Measurements from ENCODE around the gene DAB1. TPM values are rescaled to one million over a fixed set of nuclear protein-coding genes. Genes with fewer than 3 reads are reported as not detected.
A peak's percentile ranks its signal among the peaks of the same experiment; 100 is the strongest.

DAB1 gene
- total RNA-seq, 5 donors from 2014 or later (not counting 1 experiment from before 2014, with no cell fraction given) = 0.82 to 3.7 (median 1.5) TPM

DNA sequence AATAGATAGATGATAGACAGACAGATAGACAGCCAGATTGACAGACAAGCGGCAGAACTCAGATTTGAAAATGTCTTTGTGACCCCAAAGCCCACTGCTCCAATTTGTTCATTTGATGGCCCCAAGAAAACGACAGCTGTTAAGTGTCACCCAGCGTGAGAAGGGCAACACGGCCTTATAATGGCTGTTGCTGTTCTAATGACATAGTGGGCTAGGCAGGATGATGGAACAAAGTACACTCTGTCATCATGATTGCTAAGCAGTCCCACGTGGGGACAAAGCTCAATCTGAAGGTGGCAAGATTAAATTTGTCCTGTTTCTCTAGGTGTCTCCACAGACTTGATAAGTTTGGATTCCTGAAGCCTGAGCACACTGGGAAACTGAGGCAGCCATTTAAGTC, 112.9 kb downstream of the DAB1 start:
- H3K4me3 Mint-ChIP-seq = no peak overlapping the region
- H3K4me1 ChIP-seq (ENCODE audit: control insufficient read depth in 1 of 2, extremely low read depth in 1 of 2, insufficient read depth in 2 of 2, low read length in 2 of 2) = peaks cover 2 to 8% of the 10 kb centered on the region in 2 experiments
- H3K36me3 Mint-ChIP-seq = peaks cover 7% of the 10 kb centered on the region

DNA sequence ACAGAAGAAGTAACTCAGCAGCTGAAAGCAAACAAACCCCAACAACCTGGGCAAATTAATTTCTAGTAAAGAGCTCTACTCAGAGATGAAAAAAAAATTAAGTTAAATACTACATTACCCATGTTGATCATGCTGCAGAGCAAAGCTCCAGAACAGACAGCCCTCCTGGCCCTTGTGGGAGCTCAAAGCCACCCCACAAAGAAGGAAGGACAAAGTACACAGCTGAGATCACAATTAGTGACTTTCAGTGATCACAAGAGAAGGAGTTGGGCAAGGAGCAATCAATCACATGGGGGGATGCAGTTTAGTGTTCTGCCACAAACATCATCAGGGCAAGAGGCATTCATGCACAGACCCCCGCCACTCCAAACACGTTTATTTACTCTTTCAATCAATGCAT, 114.2 kb downstream of the DAB1 start:
- peaks cover 2 to 8% of the 10 kb centered on the region in 2 experiments for H3K4me1 ChIP-seq (ENCODE audit: control insufficient read depth in 1 of 2, extremely low read depth in 1 of 2, insufficient read depth in 2 of 2, low read length in 2 of 2)
- no peaks in the 10 kb centered on the region for H3K9me3 ChIP-seq
- Mint-ChIP-seq H3K36me3 (peaks cover 7% of the 10 kb centered on the region), H3K27ac (peak overlapping the region in 1 of 2 donors; percentile 56), H3K9me3 (peaks cover 8 to 13% (median 8%) of the 10 kb centered on the region in 3 donors), H3K27me3 (no peaks in the 10 kb centered on the region), H3K4me1 (peaks cover 9 to 42% (median 17%) of the 10 kb centered on the region in 3 donors), H3K4me3 (no peak overlapping the region)
- DNase-seq = no peak
- CTCF ChIA-PET = no interaction called here
- no CpG with 5 or more reads among the region's 2 CpGs for WGBS (ENCODE audit: insufficient coverage)
- H3K36me3 ChIP-seq (ENCODE audit: control insufficient read depth in 2 of 2, extremely low read depth in 1 of 2, insufficient read depth in 1 of 2, low read length in 1 of 2) = no peaks in the 10 kb centered on the region
- H3K4me3 ChIP-seq (ENCODE audit: control insufficient read depth in 1 of 2, extremely low read depth in 1 of 2, low read length in 1 of 2) = no peak overlapping the region
- H3K27ac ChIP-seq (ENCODE audit: low read length) = no peak overlapping the region
- ATAC-seq (replicated peaks in 1 of 4) = no peak
- no peaks in the 10 kb centered on the region for H3K27me3 ChIP-seq (replicated peaks in 1 of 2; ENCODE audit: control insufficient read depth in 2 of 2, extremely low read depth in 1 of 2, insufficient read depth in 2 of 2, low read length in 1 of 2)
- POLR2A ChIA-PET = interaction anchor here in 1 of 2 donors (0.6 kb wide), 1 partner anchor 1097 kb away, joined by 7 read pairs; no protein-coding TSS in a partner anchor

More for the DNA sequence above, 112.9 kb downstream of the DAB1 start:
- H3K9me3 Mint-ChIP-seq = peaks cover 8 to 13% (median 8%) of the 10 kb centered on the region in 3 donors
- H3K9me3 ChIP-seq = no peaks in the 10 kb centered on the region
- 76% methylated on average over 3 of the region's 5 CpGs for WGBS (ENCODE audit: insufficient coverage)
- CTCF ChIA-PET = no interaction called here
- no peaks in the 10 kb centered on the region for H3K36me3 ChIP-seq (ENCODE audit: control insufficient read depth in 2 of 2, extremely low read depth in 1 of 2, insufficient read depth in 1 of 2, low read length in 1 of 2)
- DNase-seq = no peak
- no peak for ATAC-seq (replicated peaks in 1 of 4)
- peaks cover 9 to 32% (median 14%) of the 10 kb centered on the region in 3 donors for H3K4me1 Mint-ChIP-seq
- no peaks in the 10 kb centered on the region for H3K27me3 Mint-ChIP-seq
- no peak overlapping the region for H3K27ac ChIP-seq (ENCODE audit: low read length)
- no peaks in the 10 kb centered on the region for H3K27me3 ChIP-seq (replicated peaks in 1 of 2; ENCODE audit: control insufficient read depth in 2 of 2, extremely low read depth in 1 of 2, insufficient read depth in 2 of 2, low read length in 1 of 2)
- H3K27ac Mint-ChIP-seq = no peak overlapping the region
- H3K4me3 ChIP-seq (ENCODE audit: control insufficient read depth in 1 of 2, extremely low read depth in 1 of 2, low read length in 1 of 2) = no peak overlapping the region
- POLR2A ChIA-PET = no interaction called here

DNA sequence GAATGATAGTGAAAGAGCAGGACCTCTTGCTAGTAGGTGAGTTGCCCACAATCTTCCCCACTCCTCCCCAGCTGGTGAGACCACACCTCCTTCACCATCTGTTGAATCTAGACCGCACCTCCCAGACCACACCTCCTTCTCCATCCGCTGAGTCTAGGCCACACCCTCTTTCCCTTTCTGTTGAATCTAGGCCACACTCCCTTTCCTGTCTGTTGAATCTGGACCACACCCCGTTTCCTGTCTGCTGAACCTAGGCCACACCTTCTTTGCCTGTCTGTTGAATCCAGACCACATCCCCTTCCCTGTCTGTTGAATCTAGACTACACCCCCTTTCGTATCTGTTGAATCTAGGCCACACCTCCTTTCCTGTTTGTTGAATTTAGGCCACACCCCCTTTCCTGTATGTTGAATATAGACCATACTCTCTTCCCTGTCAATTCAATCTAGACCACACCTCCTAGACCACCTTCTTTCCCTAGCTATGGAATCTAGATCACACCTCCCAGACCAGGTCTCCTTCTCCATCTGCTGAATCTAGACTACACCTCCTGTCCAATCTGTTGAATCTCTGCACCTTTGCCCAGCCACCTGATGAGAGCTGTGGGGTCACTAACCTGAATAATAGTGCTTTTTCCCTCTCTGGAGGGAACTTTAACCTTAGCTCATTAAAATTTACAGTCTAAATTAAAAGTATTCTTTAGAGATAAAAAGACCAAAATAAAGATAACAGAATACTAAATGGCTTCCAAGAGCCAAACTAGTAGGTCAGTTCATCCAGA, 116.3 kb downstream of the DAB1 start:
- peak overlapping the region; percentile 11 for H3K27ac ChIP-seq (ENCODE audit: low read length)
- no peak overlapping the region for H3K4me3 ChIP-seq (ENCODE audit: control insufficient read depth in 1 of 2, extremely low read depth in 1 of 2, low read length in 1 of 2)
- H3K36me3 ChIP-seq (ENCODE audit: control insufficient read depth in 2 of 2, extremely low read depth in 1 of 2, insufficient read depth in 1 of 2, low read length in 1 of 2) = no peaks in the 10 kb centered on the region
- no peaks in the 10 kb centered on the region for H3K9me3 ChIP-seq
- peaks cover 9 to 44% (median 19%) of the 10 kb centered on the region in 3 donors for H3K4me1 Mint-ChIP-seq
- POLR2A ChIA-PET = no interaction called here
- peaks cover 2 to 8% of the 10 kb centered on the region in 2 experiments for H3K4me1 ChIP-seq (ENCODE audit: control insufficient read depth in 1 of 2, extremely low read depth in 1 of 2, insufficient read depth in 2 of 2, low read length in 2 of 2)
- ATAC-seq (replicated peaks in 1 of 4) (peak; percentile 93 to 95 (median 94)), DNase-seq (peak; percentile 17 to 83 (median 61))
- H3K27me3 ChIP-seq (replicated peaks in 1 of 2; ENCODE audit: control insufficient read depth in 2 of 2, extremely low read depth in 1 of 2, insufficient read depth in 2 of 2, low read length in 1 of 2) = peaks cover 0 to 4% of the 10 kb centered on the region in 2 experiments
- peaks cover 7% of the 10 kb centered on the region for H3K36me3 Mint-ChIP-seq
- CTCF ChIA-PET = no interaction called here
- H3K27me3 Mint-ChIP-seq = peaks cover 0 to 3% of the 10 kb centered on the region in 2 donors
- H3K9me3 Mint-ChIP-seq = peaks cover 8 to 13% (median 8%) of the 10 kb centered on the region in 3 donors
- H3K27ac Mint-ChIP-seq = peak overlapping the region; percentile 63 to 78
- 33% methylated on average over 4 of the region's 4 CpGs for WGBS (ENCODE audit: insufficient coverage)
- peak overlapping the region; percentile 28 to 60 (median 39) for H3K4me3 Mint-ChIP-seq

DNA sequence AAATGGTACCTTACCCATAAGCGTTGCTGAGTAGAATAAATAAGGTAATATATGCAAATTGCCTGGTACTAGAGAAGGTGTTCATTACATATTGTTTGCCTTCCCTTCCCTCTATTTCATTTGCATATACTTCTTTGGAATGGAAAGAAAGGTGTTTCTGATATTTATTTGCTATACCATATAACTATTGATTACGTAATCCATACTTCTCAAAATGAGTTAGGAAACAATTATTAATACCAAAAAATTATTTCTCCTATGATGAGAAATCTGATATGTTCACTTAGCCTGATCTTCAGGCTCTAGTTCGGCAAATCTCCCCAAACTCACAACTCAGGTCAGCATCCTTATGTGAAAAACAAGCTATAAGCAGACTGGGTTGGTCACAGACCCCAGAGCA, 119.3 kb downstream of the DAB1 start:
- peaks cover 0 to 3% of the 10 kb centered on the region in 2 donors for H3K27me3 Mint-ChIP-seq

DNA sequence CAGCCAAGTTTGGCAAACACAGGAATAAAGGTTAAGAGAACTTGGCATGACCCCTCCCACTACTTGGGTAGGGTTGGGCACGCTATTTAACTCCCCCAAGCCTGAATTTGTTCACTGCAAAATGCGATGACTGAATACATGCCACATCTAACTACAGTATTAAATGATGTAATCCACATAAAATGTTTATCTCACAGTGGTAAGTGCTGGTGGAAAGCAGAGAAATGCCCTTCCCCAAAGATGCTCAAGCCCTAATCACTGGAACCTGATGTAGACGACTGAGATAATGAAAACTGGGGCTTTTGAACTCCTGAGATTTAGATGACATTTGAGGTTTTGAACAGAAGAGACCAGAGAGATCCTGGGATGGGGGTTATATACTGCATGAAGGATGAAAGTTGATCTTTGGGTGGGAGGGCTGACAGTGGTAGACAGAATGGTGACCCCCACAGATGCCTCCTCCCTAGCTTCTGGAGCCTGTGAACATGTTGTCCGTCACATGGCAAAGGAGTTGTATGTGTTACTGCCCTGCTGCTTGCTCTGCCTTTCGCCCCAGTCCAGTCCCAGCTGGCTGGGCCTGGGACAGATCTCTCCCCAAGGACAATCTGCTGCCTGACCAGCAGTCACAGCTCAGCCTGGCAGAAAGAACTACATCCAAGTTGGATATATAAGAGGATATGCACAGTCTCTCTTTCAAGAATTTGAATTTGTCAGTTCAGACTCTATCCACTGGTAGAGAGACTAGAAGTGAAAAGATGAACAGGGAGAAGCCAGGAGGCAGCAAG, 120.9 kb downstream of the DAB1 start:
- Histone ChIP-seq H3K27ac (ENCODE audit: low read length) (no peak overlapping the region), H3K27me3 (replicated peaks in 1 of 2; ENCODE audit: control insufficient read depth in 2 of 2, extremely low read depth in 1 of 2, insufficient read depth in 2 of 2, low read length in 1 of 2) (peaks cover 0 to 4% of the 10 kb centered on the region in 2 experiments), H3K4me1 (ENCODE audit: control insufficient read depth in 1 of 2, extremely low read depth in 1 of 2, insufficient read depth in 2 of 2, low read length in 2 of 2) (peaks cover 2 to 7% of the 10 kb centered on the region in 2 experiments), H3K9me3 (no peaks in the 10 kb centered on the region), H3K36me3 (ENCODE audit: control insufficient read depth in 2 of 2, extremely low read depth in 1 of 2, insufficient read depth in 1 of 2, low read length in 1 of 2) (no peaks in the 10 kb centered on the region), H3K4me3 (ENCODE audit: control insufficient read depth in 1 of 2, extremely low read depth in 1 of 2, low read length in 1 of 2) (no peak overlapping the region)
- ATAC-seq (replicated peaks in 1 of 4) = no peak
- H3K36me3 Mint-ChIP-seq = peaks cover 7% of the 10 kb centered on the region
- DNase-seq = no peak
- WGBS (ENCODE audit: insufficient coverage) = 83% methylated on average over 1 of the region's 5 CpGs
- peaks cover 8 to 9% (median 8%) of the 10 kb centered on the region in 3 donors for H3K9me3 Mint-ChIP-seq
- POLR2A ChIA-PET = no interaction called here
- CTCF ChIA-PET = no interaction called here
- peaks cover 9 to 30% (median 19%) of the 10 kb centered on the region in 3 donors for H3K4me1 Mint-ChIP-seq
- H3K27ac Mint-ChIP-seq = no peak overlapping the region
- H3K4me3 Mint-ChIP-seq = no peak overlapping the region
- H3K27me3 Mint-ChIP-seq = peaks cover 0 to 3% of the 10 kb centered on the region in 2 donors

More for the DNA sequence above, 119.3 kb downstream of the DAB1 start:
- H3K4me1 Mint-ChIP-seq = peaks cover 9 to 39% (median 19%) of the 10 kb centered on the region in 3 donors
- Histone ChIP-seq H3K27ac (ENCODE audit: low read length) (no peak overlapping the region), H3K27me3 (replicated peaks in 1 of 2; ENCODE audit: control insufficient read depth in 2 of 2, extremely low read depth in 1 of 2, insufficient read depth in 2 of 2, low read length in 1 of 2) (peaks cover 0 to 4% of the 10 kb centered on the region in 2 experiments), H3K36me3 (ENCODE audit: control insufficient read depth in 2 of 2, extremely low read depth in 1 of 2, insufficient read depth in 1 of 2, low read length in 1 of 2) (no peaks in the 10 kb centered on the region), H3K4me1 (ENCODE audit: control insufficient read depth in 1 of 2, extremely low read depth in 1 of 2, insufficient read depth in 2 of 2, low read length in 2 of 2) (peaks cover 2 to 8% of the 10 kb centered on the region in 2 experiments), H3K4me3 (ENCODE audit: control insufficient read depth in 1 of 2, extremely low read depth in 1 of 2, low read length in 1 of 2) (no peak overlapping the region), H3K9me3 (no peaks in the 10 kb centered on the region)
- H3K4me3 Mint-ChIP-seq = no peak overlapping the region
- peaks cover 8 to 13% (median 8%) of the 10 kb centered on the region in 3 donors for H3K9me3 Mint-ChIP-seq
- CTCF ChIA-PET = no interaction called here
- peaks cover 7% of the 10 kb centered on the region for H3K36me3 Mint-ChIP-seq
- DNase-seq (no peak), ATAC-seq (replicated peaks in 1 of 4) (no peak)
- WGBS (ENCODE audit: insufficient coverage) = no CpG with 5 or more reads among the region's 3 CpGs
- POLR2A ChIA-PET = no interaction called here
- H3K27ac Mint-ChIP-seq = no peak overlapping the region

DNA sequence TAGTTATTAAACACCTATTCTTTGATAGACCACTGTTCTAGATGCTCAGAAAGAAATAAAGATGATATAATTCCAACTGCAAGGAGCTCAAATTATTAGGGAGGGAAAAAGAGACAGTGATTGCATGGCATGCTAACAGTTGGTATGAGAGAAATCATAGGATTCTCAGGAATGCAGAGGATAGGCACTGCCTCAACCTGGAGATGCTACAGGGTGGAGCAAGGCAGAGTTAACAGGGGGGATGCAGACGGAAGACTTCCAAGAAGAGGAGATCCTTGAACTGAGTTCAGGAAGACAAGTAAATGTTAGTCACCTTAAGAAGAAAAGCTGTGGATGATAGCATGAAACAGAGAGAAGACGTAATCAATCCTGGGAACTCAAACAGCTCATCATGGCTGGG, 123.7 kb downstream of the DAB1 start:
- Mint-ChIP-seq H3K36me3 (no peaks in the 10 kb centered on the region), H3K9me3 (no peaks in the 10 kb centered on the region), H3K27ac (no peak overlapping the region), H3K4me1 (peaks cover 0 to 7% (median 5%) of the 10 kb centered on the region in 3 donors), H3K27me3 (peaks cover 0 to 3% of the 10 kb centered on the region in 2 donors), H3K4me3 (no peak overlapping the region)
- H3K27ac ChIP-seq (ENCODE audit: low read length) = no peak overlapping the region
- ATAC-seq (replicated peaks in 1 of 4) (no peak), DNase-seq (no peak)
- 96% methylated on average over 2 of the region's 2 CpGs for WGBS (ENCODE audit: insufficient coverage)
- POLR2A ChIA-PET = interaction anchor here in 1 of 2 donors (0.6 kb wide), 1 partner anchor 536 kb away, joined by 3 read pairs; no protein-coding TSS in a partner anchor
- H3K4me3 ChIP-seq (ENCODE audit: control insufficient read depth in 1 of 2, extremely low read depth in 1 of 2, low read length in 1 of 2) = no peak overlapping the region
- peaks cover 0 to 4% of the 10 kb centered on the region in 2 experiments for H3K27me3 ChIP-seq (replicated peaks in 1 of 2; ENCODE audit: control insufficient read depth in 2 of 2, extremely low read depth in 1 of 2, insufficient read depth in 2 of 2, low read length in 1 of 2)
- no peaks in the 10 kb centered on the region for H3K9me3 ChIP-seq
- no peaks in the 10 kb centered on the region for H3K4me1 ChIP-seq (ENCODE audit: control insufficient read depth in 1 of 2, extremely low read depth in 1 of 2, insufficient read depth in 2 of 2, low read length in 2 of 2)
- H3K36me3 ChIP-seq (ENCODE audit: control insufficient read depth in 2 of 2, extremely low read depth in 1 of 2, insufficient read depth in 1 of 2, low read length in 1 of 2) = no peaks in the 10 kb centered on the region
- CTCF ChIA-PET = no interaction called here

Measured in T-cell (primary cell).